ENCODE data around the gene EMSY. TPM values are rescaled to one million over a fixed set of nuclear protein-coding genes. Genes with fewer than 3 reads are reported as not detected.

Gene EMSY
- total RNA-seq, 1 donor from 2014 or later = 18.7 TPM

DNA sequence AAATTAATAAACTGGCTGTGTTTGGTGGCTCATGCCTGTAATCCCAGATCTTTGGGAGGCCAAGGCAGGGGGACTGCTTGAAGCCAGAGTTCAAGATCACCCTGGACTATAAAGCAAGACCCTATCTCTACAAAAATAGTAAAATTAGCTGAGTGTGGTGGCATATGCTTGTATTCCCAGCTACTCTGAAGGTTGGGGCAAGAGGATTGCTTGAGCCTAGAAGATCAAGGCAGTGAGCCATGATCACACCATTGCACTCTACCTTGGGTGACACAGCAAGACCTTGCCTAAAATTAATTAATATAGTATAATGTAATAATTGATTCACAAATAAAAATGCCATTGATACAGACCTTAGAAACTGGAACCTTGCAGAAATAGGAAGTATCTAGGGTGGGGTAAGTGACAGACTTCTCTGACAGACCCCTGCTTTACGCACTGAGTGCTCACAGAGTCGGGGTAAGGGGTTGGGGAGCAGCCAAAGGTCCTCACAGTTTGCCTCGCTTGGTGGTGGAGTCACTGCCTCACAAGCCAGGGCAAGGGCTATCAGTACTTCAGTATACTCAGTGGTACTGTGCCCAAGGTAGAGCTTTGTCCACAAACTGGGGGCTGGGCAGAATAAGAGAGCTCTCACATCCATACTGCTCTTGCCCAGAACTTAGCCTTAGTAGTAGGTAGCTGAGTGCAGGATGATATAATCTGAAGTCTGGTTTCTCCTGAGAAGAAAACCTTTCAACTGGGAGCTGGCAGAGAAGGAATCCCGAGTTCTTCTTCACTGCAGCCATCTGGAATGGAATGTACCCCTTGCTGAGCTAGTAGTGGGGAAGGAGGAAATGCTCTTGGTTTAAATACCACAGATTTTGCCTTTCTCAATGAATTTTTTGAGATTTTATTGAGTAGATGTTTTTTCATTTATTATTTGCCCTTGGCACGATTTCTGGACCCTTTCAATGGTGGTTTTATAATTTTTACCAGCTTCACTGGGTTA, 65.5 kb downstream of the EMSY start:
- TF ChIP-seq, protein P1, sequence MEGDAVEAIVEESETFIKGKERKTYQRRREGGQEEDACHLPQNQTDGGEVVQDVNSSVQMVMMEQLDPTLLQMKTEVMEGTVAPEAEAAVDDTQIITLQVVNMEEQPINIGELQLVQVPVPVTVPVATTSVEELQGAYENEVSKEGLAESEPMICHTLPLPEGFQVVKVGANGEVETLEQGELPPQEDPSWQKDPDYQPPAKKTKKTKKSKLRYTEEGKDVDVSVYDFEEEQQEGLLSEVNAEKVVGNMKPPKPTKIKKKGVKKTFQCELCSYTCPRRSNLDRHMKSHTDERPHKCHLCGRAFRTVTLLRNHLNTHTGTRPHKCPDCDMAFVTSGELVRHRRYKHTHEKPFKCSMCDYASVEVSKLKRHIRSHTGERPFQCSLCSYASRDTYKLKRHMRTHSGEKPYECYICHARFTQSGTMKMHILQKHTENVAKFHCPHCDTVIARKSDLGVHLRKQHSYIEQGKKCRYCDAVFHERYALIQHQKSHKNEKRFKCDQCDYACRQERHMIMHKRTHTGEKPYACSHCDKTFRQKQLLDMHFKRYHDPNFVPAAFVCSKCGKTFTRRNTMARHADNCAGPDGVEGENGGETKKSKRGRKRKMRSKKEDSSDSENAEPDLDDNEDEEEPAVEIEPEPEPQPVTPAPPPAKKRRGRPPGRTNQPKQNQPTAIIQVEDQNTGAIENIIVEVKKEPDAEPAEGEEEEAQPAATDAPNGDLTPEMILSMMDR (IDR thresholded peaks at IDR 0.05; ENCODE audit: borderline replicate concordance) = no peak
- DNase-seq = no peak
- Histone ChIP-seq H3K4me3 (no peak overlapping the region), H3K4me1 (peaks cover 15% of the 10 kb centered on the region), H3K36me3 (peaks cover 15% of the 10 kb centered on the region), H3K27me3 (ENCODE audit: low read depth) (no peaks in the 10 kb centered on the region), H3K27ac (replicated peaks) (no peak overlapping the region), H3K9me3 (replicated peaks) (no peaks in the 10 kb centered on the region)
- intact Hi-C loops (cut with micrococcal nuclease) = no loop called here

DNA sequence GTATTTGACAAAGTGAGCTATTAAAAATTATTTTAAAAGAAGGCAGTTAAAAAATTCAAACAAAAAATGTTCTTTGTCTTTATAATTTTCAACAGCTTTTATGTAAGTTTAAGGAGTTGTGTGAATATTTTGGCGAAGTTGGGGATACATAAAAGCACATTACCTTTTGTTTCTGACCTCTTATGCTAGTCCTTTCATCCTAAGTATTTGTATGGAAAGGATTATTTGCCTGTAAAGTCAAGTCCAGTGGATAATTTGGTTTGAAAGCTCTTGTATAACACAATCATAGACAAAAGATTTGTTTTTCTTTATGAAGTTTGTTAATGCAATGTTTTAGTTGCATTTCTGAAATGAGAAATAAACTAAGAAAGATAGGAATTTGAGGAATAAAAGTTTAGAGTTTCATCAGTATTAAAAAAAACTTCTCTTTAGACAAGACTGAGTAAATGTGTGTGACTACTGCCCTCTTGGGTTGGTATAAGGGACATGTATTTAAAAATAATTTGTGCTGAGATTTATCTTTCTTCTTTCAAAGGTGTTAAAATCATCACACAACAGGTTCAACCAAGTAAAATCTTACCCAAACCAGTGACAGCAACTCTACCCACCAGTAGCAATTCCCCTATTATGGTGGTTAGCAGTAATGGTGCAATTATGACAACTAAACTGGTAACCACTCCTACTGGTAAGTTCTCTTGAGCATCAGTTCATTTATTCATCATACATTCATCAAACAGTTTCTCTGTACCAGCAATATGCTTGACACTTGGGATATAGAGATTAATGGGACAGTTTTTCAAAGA, 68.2 kb downstream of the EMSY start:
- Histone ChIP-seq H3K9me3 (replicated peaks) (no peaks in the 10 kb centered on the region), H3K4me1 (peaks cover 15% of the 10 kb centered on the region), H3K4me3 (no peak overlapping the region), H3K27me3 (ENCODE audit: low read depth) (no peaks in the 10 kb centered on the region), H3K36me3 (peaks cover 23% of the 10 kb centered on the region), H3K27ac (replicated peaks) (no peak overlapping the region)
- intact Hi-C loops (cut with micrococcal nuclease) = no loop called here
- DNase-seq = no peak
- TF ChIP-seq, protein P1 (IDR thresholded peaks at IDR 0.05; ENCODE audit: borderline replicate concordance) = peak; percentile 53

DNA sequence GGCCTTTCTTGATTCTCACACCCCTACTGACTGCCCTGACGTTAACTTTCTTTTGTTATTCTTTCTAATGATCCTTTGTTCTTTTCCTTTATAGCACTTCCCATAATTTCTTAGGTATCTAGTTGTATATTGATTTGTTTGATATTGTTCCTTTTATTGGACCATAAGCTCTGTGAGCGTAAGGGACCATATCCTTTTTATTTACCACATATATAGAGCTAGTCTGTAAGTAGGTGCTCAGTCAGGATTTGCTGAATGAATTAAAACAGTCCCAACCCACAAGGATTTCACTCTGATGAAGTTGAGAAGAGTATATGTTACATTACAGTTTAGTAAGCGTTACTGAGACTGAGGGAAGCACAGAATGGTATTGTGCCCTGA, 68.8 kb downstream of the EMSY start:
- Histone ChIP-seq H3K9me3 (replicated peaks) (no peaks in the 10 kb centered on the region), H3K27ac (replicated peaks) (no peak overlapping the region), H3K27me3 (ENCODE audit: low read depth) (no peaks in the 10 kb centered on the region), H3K4me1 (peaks cover 15% of the 10 kb centered on the region), H3K4me3 (no peak overlapping the region), H3K36me3 (peaks cover 18% of the 10 kb centered on the region)
- intact Hi-C loops (cut with micrococcal nuclease) = no loop called here
- TF ChIP-seq, protein P1 (IDR thresholded peaks at IDR 0.05; ENCODE audit: borderline replicate concordance) = no peak
- no peak for DNase-seq

DNA sequence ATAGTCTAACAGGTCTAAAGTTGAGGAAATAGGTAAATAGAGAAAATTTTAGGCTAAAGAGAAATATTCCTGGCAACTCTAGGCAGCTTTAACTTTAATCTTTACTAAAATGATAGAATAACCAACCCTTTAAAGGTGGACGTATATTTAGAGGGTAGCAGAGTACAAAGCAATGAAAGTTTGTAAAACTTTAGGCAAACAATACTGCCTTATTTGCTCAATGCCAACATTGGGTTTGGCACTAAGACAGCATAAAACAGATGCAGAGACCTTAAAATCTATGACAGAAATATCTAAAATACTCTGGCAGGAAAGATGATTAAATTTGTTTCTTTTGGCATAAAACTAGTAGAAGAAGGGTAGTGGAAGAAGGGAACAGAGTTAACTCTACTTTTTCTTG, 70.7 kb downstream of the EMSY start:
- Histone ChIP-seq H3K4me1 (peaks cover 15% of the 10 kb centered on the region), H3K27me3 (ENCODE audit: low read depth) (no peaks in the 10 kb centered on the region), H3K27ac (replicated peaks) (no peak overlapping the region), H3K36me3 (peaks cover 30% of the 10 kb centered on the region), H3K4me3 (no peak overlapping the region), H3K9me3 (replicated peaks) (no peaks in the 10 kb centered on the region)
- TF ChIP-seq, protein P1 (IDR thresholded peaks at IDR 0.05; ENCODE audit: borderline replicate concordance) = no peak
- intact Hi-C loops (cut with micrococcal nuclease) = no loop called here
- no peak for DNase-seq

DNA sequence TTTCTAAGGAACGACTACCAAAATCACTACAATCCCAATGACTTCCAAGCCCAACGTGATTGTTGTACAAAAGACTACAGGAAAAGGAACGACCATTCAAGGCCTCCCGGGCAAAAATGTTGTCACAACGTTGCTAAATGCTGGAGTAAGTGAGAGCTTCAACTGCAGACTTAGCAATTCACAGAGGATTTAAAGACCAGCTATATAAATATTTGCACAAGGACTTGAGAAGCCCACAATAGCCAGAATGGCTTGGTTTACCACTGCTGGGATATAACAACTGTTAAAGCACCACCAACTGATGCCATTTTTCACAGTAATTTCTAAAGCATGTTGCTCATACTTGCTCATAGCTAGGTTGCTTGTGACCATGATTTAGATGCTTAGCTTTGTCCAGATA, 78.3 kb downstream of the EMSY start:
- Histone ChIP-seq H3K36me3 (peaks cover 53% of the 10 kb centered on the region), H3K4me3 (no peak overlapping the region), H3K27ac (replicated peaks) (no peak overlapping the region), H3K9me3 (replicated peaks) (no peaks in the 10 kb centered on the region), H3K27me3 (ENCODE audit: low read depth) (no peaks in the 10 kb centered on the region), H3K4me1 (peaks cover 10% of the 10 kb centered on the region)
- intact Hi-C loops (cut with micrococcal nuclease) = no loop called here
- no peak for DNase-seq
- TF ChIP-seq, protein P1 (IDR thresholded peaks at IDR 0.05; ENCODE audit: borderline replicate concordance) = no peak
